Liver (tissue), 3 donors: ENCODE data around the gene TIGD1.

Experiments used
- ATF3 ChIP-seq: IDR thresholded peaks from 2 replicates; pipeline ENCODE4 v1.6.1; 2016; ENCODE audit warnings: antibody characterized with exemption
- CTCF ChIP-seq: fragments of 150-350 bp; IDR thresholded peaks from 2 replicates; pipeline ENCODE4 v1.5.1; 2017; ENCODE audit warnings: improper control_type of control experiment, low read depth, low read length; ENCODE audit not compliant: missing input control
- EGR1 ChIP-seq, 2 donors: IDR thresholded peaks; 2 replicates each; pipeline ENCODE4 v1.6.1; 2016 to 2018; ENCODE audit warnings: antibody characterized with exemption in 2 of 2, low read depth in 2 of 2
- GABPA ChIP-seq, 2 donors: IDR thresholded peaks in 1 of 2; conservative IDR thresholded peaks in 1 of 2; 2 replicates each; pipeline ENCODE4 v1.6.1; 2016; ENCODE audit warnings: antibody characterized with exemption in 2 of 2, mild to moderate bottlenecking in 1 of 2, moderate library complexity in 1 of 2
- HNF4A ChIP-seq, 2 donors: conservative IDR thresholded peaks; 2 replicates each; pipeline ENCODE4 v1.6.1; 2016; ENCODE audit warnings: antibody characterized with exemption in 2 of 2, mild to moderate bottlenecking in 2 of 2
- JUND ChIP-seq, 2 donors: IDR thresholded peaks; 2 replicates each; pipeline ENCODE4 v1.6.1; 2016; ENCODE audit warnings: antibody characterized with exemption in 2 of 2
- RAD21 ChIP-seq, 2 donors: IDR thresholded peaks; 2 replicates each; pipeline ENCODE4 v1.6.1; 2016; ENCODE audit warnings: antibody characterized with exemption in 2 of 2, mild to moderate bottlenecking in 2 of 2
- SP1 ChIP-seq: IDR thresholded peaks from 2 replicates; pipeline ENCODE4 v1.6.1; 2018; ENCODE audit warnings: antibody characterized with exemption, mild to moderate bottlenecking
- TAF1 ChIP-seq: conservative IDR thresholded peaks from 2 replicates; pipeline ENCODE4 v1.6.1; 2016; ENCODE audit warnings: antibody characterized with exemption, mild to moderate bottlenecking
- TF ChIP-seq, protein P1 (sequence below): IDR thresholded peaks from 2 replicates; pipeline ENCODE4 v1.6.1; 2016; ENCODE audit warnings: antibody characterized with exemption
- TF ChIP-seq, protein P2 (sequence below): IDR thresholded peaks from 2 replicates; pipeline ENCODE4 v1.6.1; 2016; ENCODE audit warnings: antibody characterized with exemption, mild to moderate bottlenecking
- TF ChIP-seq, protein P3 (sequence below): IDR thresholded peaks from 2 replicates; pipeline ENCODE4 v1.6.1; 2016; ENCODE audit warnings: antibody characterized with exemption
- donor health status: healthy.
- donor health status: healthy.

GRCh38 chr2:232523402-232523681 lies 27.0 kb downstream of the TIGD1 start:
- TF ChIP-seq CTCF, result no peak
- TF ChIP-seq, protein P1, sequence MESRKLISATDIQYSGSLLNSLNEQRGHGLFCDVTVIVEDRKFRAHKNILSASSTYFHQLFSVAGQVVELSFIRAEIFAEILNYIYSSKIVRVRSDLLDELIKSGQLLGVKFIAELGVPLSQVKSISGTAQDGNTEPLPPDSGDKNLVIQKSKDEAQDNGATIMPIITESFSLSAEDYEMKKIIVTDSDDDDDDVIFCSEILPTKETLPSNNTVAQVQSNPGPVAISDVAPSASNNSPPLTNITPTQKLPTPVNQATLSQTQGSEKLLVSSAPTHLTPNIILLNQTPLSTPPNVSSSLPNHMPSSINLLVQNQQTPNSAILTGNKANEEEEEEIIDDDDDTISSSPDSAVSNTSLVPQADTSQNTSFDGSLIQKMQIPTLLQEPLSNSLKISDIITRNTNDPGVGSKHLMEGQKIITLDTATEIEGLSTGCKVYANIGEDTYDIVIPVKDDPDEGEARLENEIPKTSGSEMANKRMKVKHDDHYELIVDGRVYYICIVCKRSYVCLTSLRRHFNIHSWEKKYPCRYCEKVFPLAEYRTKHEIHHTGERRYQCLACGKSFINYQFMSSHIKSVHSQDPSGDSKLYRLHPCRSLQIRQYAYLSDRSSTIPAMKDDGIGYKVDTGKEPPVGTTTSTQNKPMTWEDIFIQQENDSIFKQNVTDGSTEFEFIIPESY, result no peak
- TF ChIP-seq TAF1, result no peak
- no peak for TF ChIP-seq HNF4A (conservative IDR thresholded peaks at IDR 0.05)
- no peak for TF ChIP-seq JUND (IDR thresholded peaks at IDR 0.05)
- TF ChIP-seq, protein P2, sequence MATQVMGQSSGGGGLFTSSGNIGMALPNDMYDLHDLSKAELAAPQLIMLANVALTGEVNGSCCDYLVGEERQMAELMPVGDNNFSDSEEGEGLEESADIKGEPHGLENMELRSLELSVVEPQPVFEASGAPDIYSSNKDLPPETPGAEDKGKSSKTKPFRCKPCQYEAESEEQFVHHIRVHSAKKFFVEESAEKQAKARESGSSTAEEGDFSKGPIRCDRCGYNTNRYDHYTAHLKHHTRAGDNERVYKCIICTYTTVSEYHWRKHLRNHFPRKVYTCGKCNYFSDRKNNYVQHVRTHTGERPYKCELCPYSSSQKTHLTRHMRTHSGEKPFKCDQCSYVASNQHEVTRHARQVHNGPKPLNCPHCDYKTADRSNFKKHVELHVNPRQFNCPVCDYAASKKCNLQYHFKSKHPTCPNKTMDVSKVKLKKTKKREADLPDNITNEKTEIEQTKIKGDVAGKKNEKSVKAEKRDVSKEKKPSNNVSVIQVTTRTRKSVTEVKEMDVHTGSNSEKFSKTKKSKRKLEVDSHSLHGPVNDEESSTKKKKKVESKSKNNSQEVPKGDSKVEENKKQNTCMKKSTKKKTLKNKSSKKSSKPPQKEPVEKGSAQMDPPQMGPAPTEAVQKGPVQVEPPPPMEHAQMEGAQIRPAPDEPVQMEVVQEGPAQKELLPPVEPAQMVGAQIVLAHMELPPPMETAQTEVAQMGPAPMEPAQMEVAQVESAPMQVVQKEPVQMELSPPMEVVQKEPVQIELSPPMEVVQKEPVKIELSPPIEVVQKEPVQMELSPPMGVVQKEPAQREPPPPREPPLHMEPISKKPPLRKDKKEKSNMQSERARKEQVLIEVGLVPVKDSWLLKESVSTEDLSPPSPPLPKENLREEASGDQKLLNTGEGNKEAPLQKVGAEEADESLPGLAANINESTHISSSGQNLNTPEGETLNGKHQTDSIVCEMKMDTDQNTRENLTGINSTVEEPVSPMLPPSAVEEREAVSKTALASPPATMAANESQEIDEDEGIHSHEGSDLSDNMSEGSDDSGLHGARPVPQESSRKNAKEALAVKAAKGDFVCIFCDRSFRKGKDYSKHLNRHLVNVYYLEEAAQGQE, result no peak
- TF ChIP-seq EGR1 (IDR thresholded peaks at IDR 0.05; ENCODE audit: low read depth in 2 of 2), result no peak
- no peak for TF ChIP-seq RAD21 (IDR thresholded peaks at IDR 0.05)
- TF ChIP-seq ATF3, result no peak
- TF ChIP-seq, protein P3, sequence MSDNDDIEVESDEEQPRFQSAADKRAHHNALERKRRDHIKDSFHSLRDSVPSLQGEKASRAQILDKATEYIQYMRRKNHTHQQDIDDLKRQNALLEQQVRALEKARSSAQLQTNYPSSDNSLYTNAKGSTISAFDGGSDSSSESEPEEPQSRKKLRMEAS, result no peak
- TF ChIP-seq SP1, result no peak
- no peak for TF ChIP-seq GABPA (IDR thresholded peaks at IDR 0.05 in 1 of 2, conservative IDR thresholded peaks at IDR 0.05 in 1 of 2)
